Kidney glomerular epithelial cell (primary cell): ENCODE results near the gene OTX1.

Experiments used
- DNase-seq: peaks from one replicate; lab custom pipeline; 2025; lab: John Stamatoyannopoulos, UW

Gene OTX1

GRCh38 chr2:63047321-63048279 lies 3.0 kb upstream of the OTX1 start:
- no peak for DNase-seq

- no peak for DNase-seq
These were observed 2.1 kb upstream of the OTX1 start for GRCh38 chr2:63048367-63049171.

GRCh38 chr2:63049211-63049969 lies 1.2 kb upstream of the OTX1 start:
- no peak for DNase-seq

GRCh38 chr2:63049970-63050333 lies 678 bp upstream of the OTX1 start:
- DNase-seq: no peak

- no peak for DNase-seq
These were observed 588 bp downstream of the OTX1 start for GRCh38 chr2:63051042-63051794.

- DNase-seq: no peak
These were observed 1.2 kb downstream of the OTX1 start for GRCh38 chr2:63051795-63052333.

- DNase-seq: no peak
These were observed 1.9 kb downstream of the OTX1 start for GRCh38 chr2:63052411-63053080.

- no peak for DNase-seq
These were observed 2.7 kb downstream of the OTX1 start for GRCh38 chr2:63053081-63053888.

GRCh38 chr2:63053889-63054602 lies 3.4 kb downstream of the OTX1 start:
- DNase-seq: no peak

- no peak for DNase-seq
These were observed 4.2 kb downstream of the OTX1 start for GRCh38 chr2:63054841-63055225.

GRCh38 chr2:63055226-63056106 lies 4.8 kb downstream of the OTX1 start:
- no peak for DNase-seq

- DNase-seq: no peak
These were observed 5.7 kb downstream of the OTX1 start for GRCh38 chr2:63056107-63057050.

GRCh38 chr2:63057249-63058143 lies 6.9 kb downstream of the OTX1 start:
- DNase-seq: no peak

GRCh38 chr2:63058144-63058920 lies 7.7 kb downstream of the OTX1 start:
- no peak for DNase-seq
